GM18873 (cell line): Measurements from ENCODE around the gene TMEM259.

Experiments used
- ATAC-seq: cut with Tn5 transposase; IDR thresholded peaks from one replicate; pipeline ENCODE4 v1.9.1; 2021; ENCODE audit warnings: mild to moderate bottlenecking, moderate library complexity, moderate number of reproducible peaks; ENCODE audit not compliant: unreplicated experiment, low FRiP score

The TMEM259 gene

DNA sequence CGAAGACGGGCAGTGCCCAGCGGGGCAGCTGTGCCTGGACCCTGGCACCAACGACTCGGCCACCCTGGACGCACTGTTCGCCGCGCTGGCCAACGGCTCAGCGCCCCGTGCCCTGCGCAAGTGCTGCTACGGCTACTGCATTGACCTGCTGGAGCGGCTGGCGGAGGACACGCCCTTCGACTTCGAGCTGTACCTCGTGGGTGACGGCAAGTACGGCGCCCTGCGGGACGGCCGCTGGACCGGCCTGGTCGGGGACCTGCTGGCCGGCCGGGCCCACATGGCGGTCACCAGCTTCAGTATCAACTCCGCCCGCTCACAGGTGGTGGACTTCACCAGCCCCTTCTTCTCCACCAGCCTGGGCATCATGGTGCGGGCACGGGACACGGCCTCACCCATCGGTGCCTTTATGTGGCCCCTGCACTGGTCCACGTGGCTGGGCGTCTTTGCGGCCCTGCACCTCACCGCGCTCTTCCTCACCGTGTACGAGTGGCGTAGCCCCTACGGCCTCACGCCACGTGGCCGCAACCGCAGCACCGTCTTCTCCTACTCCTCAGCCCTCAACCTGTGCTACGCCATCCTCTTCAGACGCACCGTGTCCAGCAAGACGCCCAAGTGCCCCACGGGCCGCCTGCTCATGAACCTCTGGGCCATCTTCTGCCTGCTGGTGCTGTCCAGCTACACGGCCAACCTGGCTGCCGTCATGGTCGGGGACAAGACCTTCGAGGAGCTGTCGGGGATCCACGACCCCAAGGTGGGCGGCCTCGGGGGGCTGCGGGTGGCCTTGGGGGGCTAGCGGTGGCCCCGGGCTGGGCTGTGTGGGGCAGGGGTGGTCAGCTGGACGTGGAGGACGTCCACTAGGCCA is 15.9 kb downstream of the TMEM259 start:
- ATAC-seq = no peak

- ATAC-seq = no peak
Observed at GRCh38 chr19:1004204-1004802, 16.6 kb downstream of the TMEM259 start.

DNA sequence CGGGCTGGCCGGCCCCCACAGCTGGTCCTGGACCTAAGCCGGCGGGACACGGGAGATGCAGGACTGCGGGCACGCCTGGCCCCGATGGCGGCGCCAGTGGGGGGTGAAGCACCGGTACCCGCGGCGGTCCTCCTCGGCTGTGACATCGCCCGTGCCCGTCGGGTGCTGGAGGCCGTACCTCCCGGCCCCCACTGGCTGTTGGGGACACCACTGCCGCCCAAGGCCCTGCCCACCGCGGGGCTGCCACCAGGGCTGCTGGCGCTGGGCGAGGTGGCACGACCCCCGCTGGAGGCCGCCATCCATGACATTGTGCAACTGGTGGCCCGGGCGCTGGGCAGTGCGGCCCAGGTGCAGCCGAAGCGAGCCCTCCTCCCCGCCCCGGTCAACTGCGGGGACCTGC is 17.6 kb downstream of the TMEM259 start:
- ATAC-seq = no peak

- no peak for ATAC-seq
Observed at GRCh38 chr19:1002600-1002999, 18.3 kb downstream of the TMEM259 start.

- no peak for ATAC-seq
Observed at GRCh38 chr19:1001538-1002166, 19.3 kb downstream of the TMEM259 start.

GRCh38 chr19:1000591-1001537 is 20.1 kb downstream of the TMEM259 start:
- no peak for ATAC-seq

DNA sequence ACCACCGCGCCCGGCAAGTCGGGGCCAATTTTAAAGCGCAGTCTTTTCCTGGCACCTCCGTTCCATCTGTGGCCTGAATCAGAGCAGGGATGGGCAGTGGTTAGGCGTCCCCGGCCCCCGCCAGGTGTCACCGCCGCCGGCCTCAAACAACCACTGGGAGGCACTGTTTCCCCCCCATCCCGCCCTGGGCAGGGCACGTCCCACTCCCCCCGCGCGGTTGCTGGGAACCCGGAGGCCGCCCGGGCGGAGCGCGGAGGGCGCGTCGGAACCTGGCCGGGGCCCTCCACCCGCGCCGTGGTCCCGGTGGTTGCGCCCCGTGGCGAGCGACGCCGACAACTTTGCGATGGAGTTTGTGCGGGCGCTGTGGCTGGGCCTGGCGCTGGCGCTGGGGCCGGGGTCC is 20.8 kb downstream of the TMEM259 start, which contains the start of gene GRIN3B:
Gene GRIN3B, plus strand, starts transcription at position 325 of the 400 bp plus-strand sequence. Its CDS starts 19 bp downstream, at position 344.
- ATAC-seq = no peak

GRCh38 chr19:999379-999719 is 21.6 kb downstream of the TMEM259 start:
- ATAC-seq = no peak

DNA sequence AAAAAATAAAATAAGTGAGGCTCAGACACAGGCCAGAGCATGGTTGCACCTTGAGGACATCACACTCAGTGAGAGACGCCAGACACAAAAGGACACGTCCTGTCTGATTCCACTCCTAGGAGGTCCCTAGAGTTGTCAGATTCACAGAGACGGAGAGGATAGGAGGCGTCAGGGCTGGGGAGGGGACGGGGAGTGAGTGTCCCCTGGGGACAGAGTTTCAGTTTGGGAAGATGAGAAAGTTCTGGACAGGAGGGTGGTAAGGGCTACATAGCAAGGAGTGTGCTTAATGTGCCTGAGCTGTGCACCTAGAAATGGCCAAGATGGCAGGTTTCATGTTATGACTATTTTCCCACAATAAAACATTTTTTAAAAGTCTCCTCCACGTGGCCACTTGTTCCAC is 22.9 kb downstream of the TMEM259 start:
- ATAC-seq = no peak

- no peak for ATAC-seq
Observed at GRCh38 chr19:996051-996838, 24.7 kb downstream of the TMEM259 start.

DNA sequence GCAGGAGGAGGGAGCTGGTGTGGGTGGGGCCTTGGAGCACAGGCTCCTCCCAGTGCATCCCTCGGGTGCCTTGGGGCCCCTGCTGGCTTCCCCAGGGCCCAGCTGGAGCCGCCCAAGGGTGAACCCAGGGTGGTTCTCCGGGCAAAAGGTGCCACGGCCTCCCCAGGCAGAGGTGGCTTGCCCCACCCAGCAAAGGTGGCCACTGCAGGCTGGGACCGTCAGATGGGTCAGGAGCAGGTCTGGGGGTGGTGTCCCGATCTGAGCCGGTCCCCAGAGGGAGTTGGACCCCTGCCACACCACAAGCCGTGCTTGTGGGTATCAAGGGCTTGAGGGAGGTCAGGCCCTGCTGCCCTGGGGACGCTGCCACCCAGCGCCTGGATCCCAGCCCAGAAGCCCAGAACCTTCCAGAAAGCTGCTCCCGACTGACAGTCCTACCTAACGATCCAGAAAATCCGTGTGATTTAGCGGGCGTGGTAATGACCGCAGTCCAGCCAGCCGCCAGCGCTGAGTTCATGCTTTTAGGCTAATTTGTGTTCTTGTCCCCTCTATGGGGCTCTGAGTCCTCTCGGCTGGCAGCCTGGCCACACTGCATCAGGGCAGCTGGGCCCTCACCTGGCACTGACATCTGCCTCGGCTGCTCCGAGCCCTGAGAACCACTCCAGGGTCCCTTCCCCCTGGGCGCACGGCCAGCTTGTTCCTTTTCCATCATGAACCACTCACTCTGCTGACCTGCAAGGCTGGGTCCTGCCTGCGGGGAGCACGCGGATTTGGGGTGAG is 25.7 kb downstream of the TMEM259 start:
- ATAC-seq = no peak

GRCh38 chr19:994516-994915 is 26.4 kb downstream of the TMEM259 start:
- ATAC-seq = no peak

GRCh38 chr19:993831-994393 is 27.0 kb downstream of the TMEM259 start:
- no peak for ATAC-seq

DNA sequence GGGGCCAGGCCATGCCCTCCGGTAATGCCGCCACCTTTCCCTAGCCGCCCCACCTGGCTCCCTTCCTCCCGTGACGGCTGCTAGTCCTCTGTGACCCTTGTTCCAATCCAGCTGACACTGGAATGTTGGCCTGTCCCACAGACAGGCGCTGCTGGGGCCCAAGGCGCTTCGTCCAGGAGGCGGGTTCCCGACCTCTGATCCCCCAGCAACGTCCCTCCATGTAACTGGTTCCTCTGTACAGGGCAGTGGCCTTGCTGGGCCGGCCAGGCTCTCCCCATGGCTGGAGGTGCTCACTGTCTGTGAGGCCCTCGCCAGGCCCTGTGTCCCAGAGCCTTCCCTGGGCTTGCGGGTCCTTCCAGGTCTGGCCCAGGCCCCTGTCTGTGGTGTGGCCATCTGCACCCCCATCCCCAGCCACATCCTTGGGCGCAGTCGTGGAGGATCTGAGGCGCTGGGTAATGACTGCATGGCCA is 27.5 kb downstream of the TMEM259 start:
- no peak for ATAC-seq

GRCh38 chr19:992670-993055 is 28.3 kb downstream of the TMEM259 start:
- no peak for ATAC-seq

DNA sequence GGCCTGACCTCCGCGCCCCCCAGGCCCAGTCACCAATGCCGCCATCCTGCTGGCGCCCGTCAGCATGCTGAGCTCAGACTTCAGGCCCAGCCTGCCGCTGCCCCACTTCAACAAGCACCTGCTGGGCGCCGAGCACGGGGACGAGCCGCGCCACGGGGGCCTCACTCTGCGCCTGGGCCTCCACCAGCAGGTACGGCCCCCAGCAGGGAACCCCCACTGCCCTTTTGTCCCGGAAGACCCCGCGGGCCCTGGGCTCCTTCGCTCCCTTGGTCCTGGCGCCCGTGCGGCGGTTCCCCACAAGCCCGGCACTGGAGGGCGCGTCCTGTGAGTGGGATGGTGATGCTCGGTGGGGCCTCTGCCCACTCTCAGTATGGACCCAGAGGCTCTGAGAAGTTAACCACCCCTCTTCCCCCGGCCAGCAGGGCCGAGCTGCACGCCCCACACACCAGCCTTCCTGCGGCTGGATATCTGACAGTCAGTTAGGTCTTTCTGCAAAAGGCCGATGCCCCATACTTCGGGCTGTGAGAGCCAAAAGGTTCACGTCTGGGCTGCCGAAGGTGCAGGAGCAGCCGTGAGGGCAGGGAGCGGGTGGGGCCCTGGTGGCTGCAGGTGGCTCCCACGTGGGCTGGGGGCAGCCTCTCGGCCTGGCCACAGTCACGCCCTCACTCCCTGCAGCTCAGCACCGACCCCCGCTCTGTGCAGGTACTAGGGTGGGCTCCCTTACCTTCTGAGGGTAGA is 28.8 kb downstream of the TMEM259 start:
- ATAC-seq = no peak

GRCh38 chr19:991174-991931 is 29.6 kb downstream of the TMEM259 start:
- no peak for ATAC-seq
